Measurements from ENCODE around the gene GRID1. TPM values are rescaled to one million over a fixed set of nuclear protein-coding genes. Genes with fewer than 3 reads are reported as not detected.

Gene GRID1
- total RNA-seq, 1 donor from 2014 or later: 0.22 TPM

DNA sequence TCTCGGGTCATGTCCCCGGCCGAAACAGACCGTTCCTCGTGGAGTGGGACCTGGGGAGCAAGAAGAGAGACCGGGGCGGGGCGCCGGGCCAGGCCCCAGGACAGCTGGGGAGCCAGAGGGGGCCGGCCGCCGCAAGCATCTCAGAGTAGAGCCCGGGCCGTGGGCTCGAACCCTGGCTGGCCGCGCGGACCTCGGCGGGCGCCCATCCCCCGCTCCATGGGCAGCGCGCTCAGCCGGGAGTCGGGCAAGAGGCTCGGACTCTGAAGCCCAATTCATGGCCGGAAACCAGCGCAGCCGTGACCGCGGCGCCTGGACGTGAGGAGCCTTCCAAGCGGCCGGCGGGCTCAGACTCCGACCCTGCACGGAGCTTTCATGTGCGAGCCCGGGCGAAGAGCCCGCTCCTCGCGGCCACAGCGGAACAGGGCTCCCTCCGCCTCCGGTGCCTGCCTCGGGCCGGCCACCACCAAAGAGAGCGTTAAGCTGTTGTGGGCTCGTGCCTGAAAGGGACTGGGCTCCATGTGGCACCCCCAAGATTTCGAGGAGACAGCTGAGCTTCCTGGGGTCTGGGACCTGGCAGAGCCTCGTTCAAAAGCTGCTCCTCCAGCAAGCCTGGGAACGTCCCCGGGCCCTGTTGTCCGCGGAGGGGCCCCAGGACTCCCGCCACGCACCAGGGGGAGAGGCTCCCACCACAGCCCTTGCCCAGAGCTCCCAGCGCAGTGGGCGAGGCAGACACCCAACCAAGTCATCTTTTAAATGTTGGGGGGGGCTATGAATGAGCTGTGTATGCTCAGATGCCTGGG, 757 bp upstream of the GRID1 start:
- Mint-ChIP-seq H3K4me1 (ENCODE audit: low read depth) (peaks cover 7% of the 10 kb centered on the region), H3K27me3 (peaks cover 82% of the 10 kb centered on the region), H3K27ac (no peak overlapping the region), H3K4me3 (ENCODE audit: low read depth) (no peak overlapping the region), H3K36me3 (ENCODE audit: insufficient read depth) (no peaks in the 10 kb centered on the region), H3K9me3 (ENCODE audit: low read depth) (no peaks in the 10 kb centered on the region)
- TF ChIP-seq, protein P1, sequence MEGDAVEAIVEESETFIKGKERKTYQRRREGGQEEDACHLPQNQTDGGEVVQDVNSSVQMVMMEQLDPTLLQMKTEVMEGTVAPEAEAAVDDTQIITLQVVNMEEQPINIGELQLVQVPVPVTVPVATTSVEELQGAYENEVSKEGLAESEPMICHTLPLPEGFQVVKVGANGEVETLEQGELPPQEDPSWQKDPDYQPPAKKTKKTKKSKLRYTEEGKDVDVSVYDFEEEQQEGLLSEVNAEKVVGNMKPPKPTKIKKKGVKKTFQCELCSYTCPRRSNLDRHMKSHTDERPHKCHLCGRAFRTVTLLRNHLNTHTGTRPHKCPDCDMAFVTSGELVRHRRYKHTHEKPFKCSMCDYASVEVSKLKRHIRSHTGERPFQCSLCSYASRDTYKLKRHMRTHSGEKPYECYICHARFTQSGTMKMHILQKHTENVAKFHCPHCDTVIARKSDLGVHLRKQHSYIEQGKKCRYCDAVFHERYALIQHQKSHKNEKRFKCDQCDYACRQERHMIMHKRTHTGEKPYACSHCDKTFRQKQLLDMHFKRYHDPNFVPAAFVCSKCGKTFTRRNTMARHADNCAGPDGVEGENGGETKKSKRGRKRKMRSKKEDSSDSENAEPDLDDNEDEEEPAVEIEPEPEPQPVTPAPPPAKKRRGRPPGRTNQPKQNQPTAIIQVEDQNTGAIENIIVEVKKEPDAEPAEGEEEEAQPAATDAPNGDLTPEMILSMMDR (IDR thresholded peaks at IDR 0.05; ENCODE audit: unreplicated experiment): no peak
- no peak for DNase-seq (ENCODE audit: low spot score, unreplicated experiment)

DNA sequence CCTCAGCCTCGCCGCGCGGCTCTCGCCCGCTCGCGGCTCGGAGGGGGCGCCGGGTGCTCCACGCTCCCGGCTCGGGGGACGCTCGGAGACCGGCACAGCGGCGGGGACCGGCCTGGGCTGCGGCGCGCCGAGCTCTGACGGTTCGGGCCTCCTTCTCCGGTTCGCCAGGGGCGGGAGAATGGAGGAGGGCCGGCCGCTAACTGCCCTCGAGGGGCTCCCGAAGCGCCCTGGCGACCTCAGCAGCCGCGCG, 232 bp upstream of the GRID1 start:
- Mint-ChIP-seq H3K9me3 (ENCODE audit: low read depth) (no peaks in the 10 kb centered on the region), H3K27me3 (peaks cover 83% of the 10 kb centered on the region), H3K27ac (no peak overlapping the region), H3K4me1 (ENCODE audit: low read depth) (peaks cover 7% of the 10 kb centered on the region), H3K36me3 (ENCODE audit: insufficient read depth) (no peaks in the 10 kb centered on the region), H3K4me3 (ENCODE audit: low read depth) (no peak overlapping the region)
- TF ChIP-seq, protein P1 (IDR thresholded peaks at IDR 0.05; ENCODE audit: unreplicated experiment): no peak
- no peak for DNase-seq (ENCODE audit: low spot score, unreplicated experiment)

DNA sequence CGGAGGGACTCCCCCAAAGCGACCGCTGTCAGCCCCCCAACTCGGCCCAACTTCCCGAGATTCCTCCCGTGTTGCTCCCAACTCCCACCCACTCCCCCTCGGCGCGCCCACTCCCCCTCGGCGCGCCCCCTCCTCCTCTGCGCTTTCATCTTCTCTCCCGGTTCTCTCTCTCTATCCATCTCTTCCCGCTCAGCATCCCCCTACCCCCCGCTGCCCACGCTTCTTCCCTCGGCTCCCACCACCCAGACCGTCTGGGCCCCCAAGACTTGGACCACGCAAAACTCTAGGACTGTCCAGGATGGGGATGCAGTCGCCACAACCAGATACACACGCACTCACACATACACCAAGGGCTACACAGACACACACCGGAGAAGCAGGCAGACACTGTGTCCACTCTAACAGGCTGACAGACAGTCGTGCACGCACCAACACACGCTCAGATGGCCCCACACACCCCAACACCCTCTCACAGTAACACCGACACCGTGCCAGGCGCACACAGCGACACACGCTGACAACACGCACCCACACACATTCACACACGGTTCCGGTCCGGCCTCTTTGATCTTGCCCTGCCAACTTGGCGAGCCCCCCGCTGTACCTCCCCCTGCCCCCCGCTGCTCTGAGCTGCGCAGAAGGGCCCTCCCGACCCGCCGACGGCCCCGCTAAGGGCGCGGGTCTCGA, 1.1 kb downstream of the GRID1 start:
- Mint-ChIP-seq H3K36me3 (ENCODE audit: insufficient read depth) (no peaks in the 10 kb centered on the region), H3K9me3 (ENCODE audit: low read depth) (no peaks in the 10 kb centered on the region), H3K4me1 (ENCODE audit: low read depth) (peaks cover 10% of the 10 kb centered on the region), H3K4me3 (ENCODE audit: low read depth) (peak overlapping the region; percentile 65), H3K27me3 (peaks cover 84% of the 10 kb centered on the region), H3K27ac (no peak overlapping the region)
- no peak for DNase-seq (ENCODE audit: low spot score, unreplicated experiment)
- TF ChIP-seq, protein P1 (IDR thresholded peaks at IDR 0.05; ENCODE audit: unreplicated experiment): no peak

DNA sequence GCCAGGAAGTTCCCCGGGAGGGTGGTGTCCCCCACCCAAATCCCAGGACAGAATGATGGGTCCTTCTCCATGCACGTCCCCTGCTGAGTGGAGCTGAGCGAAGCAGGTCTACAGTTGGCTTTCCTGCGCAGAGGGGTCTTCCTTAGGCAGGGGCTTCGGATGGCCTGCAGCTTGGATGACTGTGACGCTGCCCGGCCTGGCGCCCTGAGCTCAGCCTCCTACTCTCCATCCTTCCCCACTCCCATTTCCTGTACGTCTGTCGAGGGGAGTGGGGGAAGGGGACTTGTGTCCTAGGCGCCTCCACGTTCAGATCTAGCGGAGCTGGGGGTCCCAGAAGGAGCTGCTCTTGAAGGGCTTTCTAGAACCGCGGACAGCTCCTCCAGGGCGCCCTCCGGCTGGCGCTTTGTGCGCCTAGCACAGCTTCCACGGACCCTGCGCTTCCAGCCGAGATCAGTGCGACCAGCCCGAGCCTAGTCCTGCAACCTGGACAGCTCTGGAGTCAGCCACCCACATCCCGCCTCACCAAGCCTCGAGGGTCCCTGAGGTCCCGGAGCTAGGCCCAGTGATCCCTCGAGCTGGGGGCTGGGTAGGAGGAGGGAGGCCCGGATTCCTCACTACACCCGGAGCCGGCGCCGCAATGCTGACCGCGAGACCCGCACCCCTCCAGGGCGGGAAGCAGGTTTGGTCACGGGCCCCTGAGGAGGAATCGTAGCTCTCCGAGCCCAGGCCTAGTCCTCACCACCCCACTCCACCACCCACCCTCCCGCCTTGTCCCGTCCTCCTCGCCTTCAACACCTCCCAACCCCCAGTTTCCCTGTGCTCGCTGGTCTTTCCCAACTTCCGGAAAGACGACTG, 1.9 kb downstream of the GRID1 start:
- Mint-ChIP-seq H3K27ac (no peak overlapping the region), H3K27me3 (peaks cover 82% of the 10 kb centered on the region), H3K9me3 (ENCODE audit: low read depth) (no peaks in the 10 kb centered on the region), H3K4me3 (ENCODE audit: low read depth) (peak overlapping the region; percentile 65), H3K4me1 (ENCODE audit: low read depth) (peaks cover 10% of the 10 kb centered on the region), H3K36me3 (ENCODE audit: insufficient read depth) (no peaks in the 10 kb centered on the region)
- peak; percentile 35 for DNase-seq (ENCODE audit: low spot score, unreplicated experiment)
- TF ChIP-seq, protein P1 (IDR thresholded peaks at IDR 0.05; ENCODE audit: unreplicated experiment): no peak

DNA sequence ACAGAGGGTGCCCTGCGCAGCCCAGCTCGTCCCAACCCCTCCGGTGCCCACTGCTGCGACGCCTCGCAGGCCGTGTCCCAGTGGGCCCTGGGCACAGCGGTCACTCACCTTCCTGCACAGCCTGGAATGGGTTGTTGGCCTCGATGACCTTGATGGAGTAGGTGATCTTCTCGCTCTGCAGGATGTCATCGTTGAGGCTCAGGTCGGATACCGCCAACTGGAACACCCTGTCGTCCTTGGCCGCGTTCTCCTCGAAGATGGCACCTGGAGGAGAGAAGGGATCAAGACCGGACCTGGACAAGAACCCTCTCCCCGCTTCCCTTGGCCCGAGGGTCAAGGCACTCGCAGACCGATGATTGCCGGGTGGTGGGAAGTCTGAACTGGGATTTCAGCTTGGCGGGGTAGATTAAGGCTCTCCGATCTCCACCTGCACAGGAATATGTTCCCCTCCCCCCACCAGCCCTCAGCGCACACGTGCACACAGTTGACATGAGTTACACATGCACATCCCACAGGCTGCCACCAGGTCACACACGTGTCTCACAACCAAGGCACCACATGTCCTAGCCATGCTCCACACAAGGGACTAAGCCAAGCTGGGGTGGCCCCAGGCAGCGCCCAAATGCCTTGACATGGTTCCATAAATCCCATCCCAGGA, 2.6 kb downstream of the GRID1 start:
- no peaks in the 10 kb centered on the region for H3K9me3 Mint-ChIP-seq (ENCODE audit: low read depth)
- no peaks in the 10 kb centered on the region for H3K36me3 Mint-ChIP-seq (ENCODE audit: insufficient read depth)
- H3K27ac Mint-ChIP-seq: no peak overlapping the region
- TF ChIP-seq, protein P1 (IDR thresholded peaks at IDR 0.05; ENCODE audit: unreplicated experiment): no peak
- peaks cover 10% of the 10 kb centered on the region for H3K4me1 Mint-ChIP-seq (ENCODE audit: low read depth)
- no peak for DNase-seq (ENCODE audit: low spot score, unreplicated experiment)
- peaks cover 81% of the 10 kb centered on the region for H3K27me3 Mint-ChIP-seq
- H3K4me3 Mint-ChIP-seq (ENCODE audit: low read depth): peak overlapping the region; percentile 36

All from progenitor cell of endocrine pancreas (in vitro differentiated cells).